HepG2 (cell line): ENCODE results near the gene MISFA. TPM values are rescaled to one million over a fixed set of nuclear protein-coding genes. Genes with fewer than 3 reads are reported as not detected.

Experiments
- CBX1 ChIP-seq: IDR thresholded peaks from one replicate; pipeline ENCODE4 v1.6.1; 2016; ENCODE audit warnings: antibody characterized with exemption, low read depth
- KDM3A ChIP-seq: IDR thresholded peaks from 2 replicates; pipeline ENCODE4 v1.6.1; 2018; ENCODE audit warnings: low read depth, missing compliant biosample characterization
- KDM4B ChIP-seq: sonication (generic); formaldehyde crosslinking; IDR thresholded peaks from 2 replicates; pipeline ENCODE4 v1.4.0; 2020; ENCODE audit warnings: missing genetic modification reagents
- KDM6A ChIP-seq: IDR thresholded peaks from 2 replicates; pipeline ENCODE4 v1.6.1; 2016; ENCODE audit warnings: low read depth
- KLF9 ChIP-seq: IDR thresholded peaks from 2 replicates; pipeline ENCODE4 v1.6.1; 2016; ENCODE audit warnings: low read depth
- KMT2A ChIP-seq: sonication (generic); formaldehyde crosslinking; IDR thresholded peaks from 2 replicates; pipeline ENCODE4 v1.4.0; 2020; ENCODE audit warnings: missing genetic modification reagents
- KMT2B ChIP-seq: IDR thresholded peaks from 2 replicates; pipeline ENCODE4 v1.6.1; 2016; ENCODE audit warnings: missing genetic modification reagents, missing compliant biosample characterization
- MYPOP ChIP-seq: sonication (generic); formaldehyde crosslinking; IDR thresholded peaks from 2 replicates; pipeline ENCODE4 v1.8.1; 2023; ENCODE audit warnings: mild to moderate bottlenecking, moderate library complexity, missing genetic modification reagents
- NRL ChIP-seq: sonication (generic); formaldehyde crosslinking; IDR thresholded peaks from 2 replicates; pipeline ENCODE4 v1.5.0; 2020; ENCODE audit warnings: missing genetic modification reagents, mild to moderate bottlenecking, moderate library complexity, borderline replicate concordance
- REL ChIP-seq: sonication (generic); formaldehyde crosslinking; conservative IDR thresholded peaks from 2 replicates; pipeline ENCODE4 v1.8.0; 2022; ENCODE audit warnings: mild to moderate bottlenecking, missing genetic modification reagents, moderate library complexity
- SALL2 ChIP-seq: sonication (generic); formaldehyde crosslinking; IDR thresholded peaks from 2 replicates; pipeline ENCODE4 v1.8.1; 2023; ENCODE audit warnings: mild to moderate bottlenecking, missing genetic modification reagents, inconsistent platforms
- SKIL ChIP-seq: sonication (generic); formaldehyde crosslinking; IDR thresholded peaks from 2 replicates; pipeline ENCODE4 v1.8.0; 2022; ENCODE audit warnings: missing genetic modification reagents, mild to moderate bottlenecking, moderate library complexity, borderline replicate concordance
- USF2 ChIP-seq, 2 experiments: sonication (generic) in 1 of 2; formaldehyde crosslinking in 1 of 2; IDR thresholded peaks; 2 replicates each; pipeline versions ENCODE4 v1.5.1 to v1.6.1; 2011 to 2020; ENCODE audit warnings: borderline replicate concordance in 1 of 2, low read depth in 1 of 2, low read length in 1 of 2, mild to moderate bottlenecking in 1 of 2, missing genetic modification reagents in 1 of 2, moderate library complexity in 1 of 2
- ZNF292 ChIP-seq: sonication (generic); formaldehyde crosslinking; IDR thresholded peaks from 2 replicates; pipeline ENCODE4 v1.8.1; 2022; ENCODE audit warnings: mild to moderate bottlenecking, low read depth, missing genetic modification reagents, borderline replicate concordance
- ZNF296 ChIP-seq: sonication (generic); formaldehyde crosslinking; conservative IDR thresholded peaks from 2 replicates; pipeline ENCODE4 v1.5.0; 2020; ENCODE audit warnings: mild to moderate bottlenecking, missing genetic modification reagents
- ZNF367 ChIP-seq: sonication (generic); formaldehyde crosslinking; IDR thresholded peaks from 2 replicates; pipeline ENCODE4 v1.4.0; 2020; ENCODE audit warnings: missing genetic modification reagents, borderline replicate concordance
- ZNF414 ChIP-seq: sonication (generic); formaldehyde crosslinking; IDR thresholded peaks from 2 replicates; pipeline ENCODE4 v1.5.0; 2020; ENCODE audit warnings: missing genetic modification reagents
- ZNF547 ChIP-seq: sonication (generic); formaldehyde crosslinking; IDR thresholded peaks from 2 replicates; pipeline ENCODE4 v1.5.1; 2020; ENCODE audit warnings: mild to moderate bottlenecking, missing genetic modification reagents
- ZNF557 ChIP-seq: sonication (generic); formaldehyde crosslinking; IDR thresholded peaks from 2 replicates; pipeline ENCODE4 v1.4.0; 2020; ENCODE audit warnings: missing genetic modification reagents
- ZNF652 ChIP-seq: IDR thresholded peaks from 2 replicates; pipeline ENCODE4 v1.6.1; 2016; ENCODE audit warnings: low read depth, borderline replicate concordance
- polyA plus RNA-seq, 8 experiments: library from polyadenylated mRNA; depleted of rRNA in 3 of 8; stranded (reverse) in 7 of 8; unstranded in 1 of 8; fragments of >200 nt; fragmentation: Illumina TruSeq in 4 of 8; extraction: Trizol in 4 of 8; gene quantifications; 2 replicates each; pipeline versions ENCODE4 v1.2.1 to v1.2.3, GENCODE V29; 2011 to 2016; ENCODE audit warnings: low read depth in 4 of 8, missing spikeins in 1 of 8, mixed read lengths in 1 of 8; ENCODE audit not compliant: insufficient read depth in 1 of 8
- total RNA-seq, 5 experiments: library from RNA; depleted of rRNA; stranded (reverse); fragments of >200 nt; fragmentation: Illumina TruSeq; extraction: Trizol; gene quantifications; 2 replicates each; pipeline ENCODE4 v1.2.3, GENCODE V29; 2016; ENCODE audit warnings: low read depth in 1 of 5

MISFA gene
- total and polyA plus RNA-seq, 2 of the 13 experiments (the other 11 are each of a cell fraction or from before 2014, with no cell fraction given): 1.4 to 5.4 TPM

- TF ChIP-seq ZNF292 (CRISPR knock-in tag) (no peak), ZNF547 (CRISPR knock-in tag) (peak; percentile 89), CBX1 (peak; percentile 18), KLF9 (CRISPR knock-in tag) (no peak), REL (CRISPR knock-in tag) (no peak), ZNF557 (no peak), SKIL (CRISPR knock-in tag) (no peak), NRL (CRISPR knock-in tag) (peak; percentile 58), KDM4B (peak; percentile 57; the same call in 1 of the 2 replicates), SALL2 (CRISPR knock-in tag) (peak; percentile 79), ZNF296 (CRISPR knock-in tag) (no peak), KMT2B (CRISPR knock-in tag) (peak; percentile 90), ZNF367 (CRISPR knock-in tag) (no peak), KDM3A (peak; percentile 80; the same call in 1 of the 2 replicates), MYPOP (CRISPR knock-in tag) (peak; percentile 63), ZNF652 (CRISPR knock-in tag) (no peak), KDM6A (CRISPR knock-in tag) (no peak), USF2 (IDR thresholded peaks at IDR 0.05; ENCODE audit: low read depth, low read length) (no peak), USF2 (CRISPR knock-in tag; IDR thresholded peaks at IDR 0.05; ENCODE audit: borderline replicate concordance) (no peak), ZNF414 (CRISPR knock-in tag) (peak; percentile 76), KMT2A (peak; percentile 97)
Observed at GRCh38 chr11:18588297-18589252, 11.0 kb upstream of the MISFA start, which contains the start of gene UEVLD (continued).
